HG02884 (cell line): ENCODE results near the gene CDK6.

ENCODE experiments used
- ATAC-seq: cut with Tn5 transposase; IDR thresholded peaks from one replicate; pipeline ENCODE4 v1.9.1; 2021; ENCODE audit warnings: mild to moderate bottlenecking, moderate library complexity; ENCODE audit not compliant: unreplicated experiment

Gene CDK6

DNA sequence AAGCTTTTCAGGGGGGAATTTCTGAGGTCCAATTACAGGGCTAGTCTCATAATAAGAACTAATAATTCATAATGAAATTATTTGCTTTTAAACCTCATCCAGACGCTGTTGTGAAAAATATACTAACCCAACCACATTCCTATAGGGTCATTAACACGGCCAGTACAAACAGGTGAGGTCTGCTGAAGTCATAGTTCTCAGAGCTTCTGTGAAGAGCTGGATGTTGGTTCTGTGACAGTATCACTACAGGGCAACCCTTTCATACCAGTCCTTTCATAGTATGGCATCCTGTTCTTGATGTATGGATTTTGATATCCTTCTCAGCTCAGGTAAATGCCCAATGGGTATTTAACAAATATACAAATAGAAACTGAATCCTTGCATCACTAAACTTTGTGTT is 183.8 kb downstream of the CDK6 start:
- no peak for ATAC-seq

DNA sequence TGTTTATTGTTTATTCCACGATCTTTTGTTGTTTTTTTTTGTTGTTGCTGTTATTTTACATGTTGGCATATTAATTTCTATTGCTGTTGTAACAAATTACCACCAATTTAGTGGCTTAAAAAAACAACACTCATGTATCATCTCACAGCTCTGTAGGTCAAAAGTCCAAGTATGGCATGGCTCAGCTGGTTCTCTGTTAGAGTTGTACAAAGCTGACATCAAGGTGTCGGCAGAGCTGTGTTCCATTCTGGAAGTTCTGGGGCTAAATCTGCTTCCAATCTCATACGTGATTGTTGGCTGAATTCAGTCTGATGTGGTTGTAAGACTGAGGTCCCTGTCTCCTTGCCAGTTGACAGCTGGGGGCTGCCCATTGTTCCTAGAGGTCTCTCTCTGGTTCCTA is 186.0 kb downstream of the CDK6 start:
- no peak for ATAC-seq

DNA sequence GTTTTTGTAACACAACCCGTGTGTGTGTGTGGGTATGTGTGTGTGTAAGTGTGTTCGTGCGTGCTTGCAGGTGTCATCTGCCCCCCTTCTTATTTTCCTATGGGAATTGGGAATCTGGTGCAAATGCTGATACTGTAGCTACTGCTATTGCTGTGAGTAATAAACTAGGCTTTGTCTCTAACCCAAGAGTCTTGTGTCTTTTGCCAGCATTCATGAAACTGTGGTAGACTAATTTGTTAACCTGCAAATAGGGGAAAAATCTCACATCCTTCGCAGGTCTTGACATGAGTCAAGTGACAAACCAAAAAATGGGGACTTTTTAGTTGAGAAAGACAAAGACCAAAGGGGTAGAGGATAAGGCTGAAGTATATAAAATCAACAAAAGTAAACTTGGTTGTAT is 188.3 kb downstream of the CDK6 start:
- ATAC-seq = peak; percentile 74

DNA sequence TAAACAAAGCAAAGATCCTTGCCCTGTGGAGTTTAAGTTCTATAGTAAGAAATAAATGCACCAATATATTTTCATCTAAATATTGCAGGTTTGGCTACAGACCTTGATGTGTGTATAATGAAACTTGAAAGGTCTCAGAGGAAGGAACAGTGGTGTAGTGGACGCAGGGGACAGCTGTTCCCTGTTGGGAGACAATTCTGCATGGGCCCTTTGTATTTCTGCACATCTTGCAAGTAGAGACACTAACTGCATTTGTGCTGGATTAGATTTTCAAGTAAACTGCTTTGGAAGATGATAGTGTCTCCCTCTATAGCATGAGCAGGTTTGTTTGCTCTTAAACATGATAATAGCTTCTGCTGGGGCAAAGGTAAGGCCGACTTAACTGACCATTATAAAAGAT is 188.7 kb downstream of the CDK6 start:
- no peak for ATAC-seq

DNA sequence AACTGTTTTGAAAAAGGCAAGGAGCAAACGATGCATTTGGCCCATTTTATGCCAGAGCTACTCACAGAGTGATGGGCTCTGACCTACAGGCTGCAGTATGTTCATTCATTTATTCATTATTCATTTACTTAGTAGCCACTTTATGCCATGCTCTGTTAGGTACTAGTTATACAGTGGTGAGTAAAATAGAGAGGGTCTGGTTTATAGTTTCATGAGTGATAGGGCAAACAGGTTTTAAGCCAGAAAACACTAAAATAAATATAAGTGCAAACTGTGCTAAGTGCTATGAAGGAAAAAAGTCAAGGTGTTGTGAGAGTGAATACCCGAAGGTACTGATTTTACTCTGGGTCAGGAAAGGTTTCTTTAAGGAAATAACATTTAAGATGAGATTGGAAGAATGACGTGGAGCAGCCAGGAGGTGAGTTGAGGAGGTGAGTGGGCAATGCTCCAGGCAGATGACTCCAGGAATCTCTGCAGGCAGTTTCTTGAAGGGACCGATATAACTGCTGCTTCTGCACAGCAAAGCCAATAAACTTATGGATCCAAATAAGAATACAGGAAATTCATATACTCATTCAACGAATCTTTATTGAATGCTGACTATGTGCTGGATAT is 189.3 kb downstream of the CDK6 start:
- no peak for ATAC-seq

GRCh38 chr7:92645114-92646061 is 191.0 kb downstream of the CDK6 start:
- ATAC-seq = no peak

GRCh38 chr7:92644406-92645113 is 191.8 kb downstream of the CDK6 start:
- no peak for ATAC-seq

GRCh38 chr7:92643821-92644220 is 192.6 kb downstream of the CDK6 start:
- no peak for ATAC-seq

DNA sequence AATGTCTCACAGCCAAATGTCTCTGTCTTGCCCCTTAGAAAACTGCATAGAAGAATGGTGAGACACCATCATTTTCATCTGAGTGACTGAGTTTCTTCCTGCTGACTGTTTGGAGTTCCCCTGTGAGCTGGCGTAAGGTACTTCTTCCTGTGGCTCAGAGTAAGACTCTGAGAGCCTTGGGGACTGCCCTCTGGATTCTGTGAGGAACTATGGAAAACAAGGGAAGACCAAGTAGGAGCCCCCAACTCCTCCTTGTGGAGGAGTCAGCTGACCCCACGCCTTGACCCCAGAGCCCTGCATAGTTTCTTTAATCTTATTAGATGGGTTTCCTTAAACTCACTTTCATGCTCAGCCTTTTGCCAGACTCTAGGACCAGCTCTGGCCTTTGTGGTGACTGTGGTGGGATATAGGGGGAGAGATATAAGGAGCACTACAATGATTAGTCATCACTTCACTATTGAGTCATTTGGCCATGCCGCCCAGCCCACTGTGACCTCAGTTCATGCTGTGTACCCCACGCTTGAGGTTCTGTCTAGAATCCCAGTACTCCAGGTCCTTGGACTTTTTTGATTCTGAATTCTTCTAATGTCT is 194.4 kb downstream of the CDK6 start:
- ATAC-seq = peak; percentile 88

- ATAC-seq = no peak
Measured at GRCh38 chr7:92639966-92640365, 196.4 kb downstream of the CDK6 start.

DNA sequence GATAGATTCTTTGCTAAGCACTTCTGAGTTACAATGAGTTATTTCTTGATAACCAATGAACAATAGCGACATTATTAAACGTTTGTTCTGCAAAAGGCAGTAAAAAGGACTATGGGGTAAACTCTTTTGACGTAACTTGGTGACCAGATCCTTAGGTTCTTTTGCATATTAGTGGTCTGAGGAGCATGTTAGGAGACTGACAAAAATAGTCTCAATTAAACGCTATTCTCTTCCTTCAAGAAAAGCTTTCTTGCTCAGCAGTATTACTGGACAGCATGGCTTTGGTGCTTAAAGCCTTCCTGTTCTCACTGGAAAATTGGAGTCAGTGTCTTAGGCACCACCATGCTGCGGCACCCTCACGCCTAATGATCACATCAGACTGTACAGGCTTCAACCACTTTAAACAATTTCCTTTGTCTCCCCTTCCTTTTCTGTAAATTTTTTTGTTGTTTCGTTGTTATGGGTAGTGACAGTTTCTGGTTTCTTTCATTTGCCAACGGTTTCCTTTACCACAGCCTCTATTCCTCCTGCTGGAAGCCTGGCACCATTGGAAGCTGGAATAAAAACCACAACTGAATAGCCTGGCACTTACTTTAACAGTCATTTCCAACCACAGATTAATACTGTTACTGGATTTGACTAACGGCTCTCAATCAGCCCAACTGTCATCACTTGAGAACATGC is 197.0 kb downstream of the CDK6 start:
- no peak for ATAC-seq

GRCh38 chr7:92636018-92636560 is 200.3 kb downstream of the CDK6 start:
- no peak for ATAC-seq

- ATAC-seq = no peak
Measured at GRCh38 chr7:92635538-92635937, 200.8 kb downstream of the CDK6 start.

DNA sequence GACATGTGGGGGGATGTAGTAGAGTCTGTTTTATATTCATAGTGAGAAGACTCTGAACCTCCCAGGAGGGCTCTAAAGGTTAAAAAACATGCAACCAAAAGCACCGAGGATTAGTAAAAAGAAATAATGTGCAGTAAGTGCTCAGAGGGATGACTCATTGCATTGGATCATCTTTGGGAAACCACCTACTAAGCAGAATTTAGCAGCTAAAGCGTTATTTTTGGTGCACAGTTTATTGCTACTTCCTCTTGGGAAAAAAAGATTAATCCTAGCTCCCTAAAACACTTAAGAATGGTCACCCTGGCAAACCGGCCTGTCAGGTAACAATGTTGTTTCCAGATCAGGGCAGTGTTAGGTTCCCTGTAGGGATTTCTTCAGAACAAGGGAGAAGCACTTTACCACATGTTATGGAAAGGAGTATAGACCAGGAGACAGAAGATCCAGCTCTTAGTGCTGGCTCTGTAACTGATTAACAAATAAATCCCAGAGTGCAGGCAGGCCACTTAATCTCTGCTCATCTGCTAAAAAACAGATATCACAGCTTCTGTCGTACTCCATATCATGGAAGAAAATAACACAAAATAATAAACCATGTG is 201.4 kb downstream of the CDK6 start:
- ATAC-seq = peak; percentile 36

- no peak for ATAC-seq
Measured at GRCh38 chr7:92634205-92634604, 202.2 kb downstream of the CDK6 start.

GRCh38 chr7:92633211-92633906 is 203.0 kb downstream of the CDK6 start:
- no peak for ATAC-seq

- no peak for ATAC-seq
Measured at GRCh38 chr7:92632791-92633190, 203.6 kb downstream of the CDK6 start.

- no peak for ATAC-seq
Measured at GRCh38 chr7:92631850-92632487, 204.4 kb downstream of the CDK6 start.
